HEK293 (cell line): ENCODE data around the gene PLIN4.

Experiments used
- KLF10 ChIP-seq: fragments of 450-650 bp; IDR thresholded peaks from 2 replicates; pipeline ENCODE4 v1.5.1; 2018; ENCODE audit warnings: missing biosample characterization, mild to moderate bottlenecking, missing genetic modification characterization
- KLF16 ChIP-seq: fragments of 450-650 bp; formaldehyde crosslinking; IDR thresholded peaks from 2 replicates; pipeline ENCODE4 v1.5.1; 2017; ENCODE audit warnings: missing biosample characterization, missing genetic modification characterization
- KLF7 ChIP-seq: fragments of 450-650 bp; formaldehyde crosslinking; IDR thresholded peaks from 2 replicates; pipeline ENCODE4 v1.5.1; 2016; ENCODE audit warnings: missing biosample characterization, missing genetic modification characterization, borderline replicate concordance
- MYNN ChIP-seq: fragments of 450-650 bp; formaldehyde crosslinking; IDR thresholded peaks from 2 replicates; pipeline ENCODE4 v1.5.1; 2016; ENCODE audit warnings: missing biosample characterization, missing genetic modification characterization, borderline replicate concordance
- TRIM28 ChIP-seq: IDR thresholded peaks from 2 replicates; pipeline ENCODE4 v1.6.1; 2011; ENCODE audit warnings: low read length, control low read depth, borderline replicate concordance
- ZNF274 ChIP-seq, 2 experiments: fragments of 200-500 bp in 1 of 2; fragments of 450-650 bp in 1 of 2; sonication (Bioruptor generic) in 1 of 2; formaldehyde crosslinking in 1 of 2; IDR thresholded peaks; 2 replicates each; pipeline versions ENCODE4 v1.5.1 to v1.6.1; 2014 to 2016; ENCODE audit warnings: borderline replicate concordance in 1 of 2, inconsistent platforms in 1 of 2, low read length in 1 of 2, missing biosample characterization in 1 of 2, missing genetic modification characterization in 1 of 2
- TF ChIP-seq, protein P1 (sequence below): fragments of 450-650 bp; formaldehyde crosslinking; IDR thresholded peaks from 2 replicates; pipeline ENCODE4 v1.5.1; 2016; ENCODE audit warnings: missing biosample characterization, missing genetic modification characterization
- TF ChIP-seq, protein P2 (sequence below): fragments of 450-650 bp; formaldehyde crosslinking; IDR thresholded peaks from 2 replicates; pipeline ENCODE4 v1.5.1; 2016; ENCODE audit warnings: missing biosample characterization, missing genetic modification characterization, low read depth
- TF ChIP-seq, protein P3 (sequence below): fragments of 450-650 bp; formaldehyde crosslinking; IDR thresholded peaks from 2 replicates; pipeline ENCODE4 v1.5.1; 2016; ENCODE audit warnings: missing biosample characterization, missing genetic modification characterization

DNA sequence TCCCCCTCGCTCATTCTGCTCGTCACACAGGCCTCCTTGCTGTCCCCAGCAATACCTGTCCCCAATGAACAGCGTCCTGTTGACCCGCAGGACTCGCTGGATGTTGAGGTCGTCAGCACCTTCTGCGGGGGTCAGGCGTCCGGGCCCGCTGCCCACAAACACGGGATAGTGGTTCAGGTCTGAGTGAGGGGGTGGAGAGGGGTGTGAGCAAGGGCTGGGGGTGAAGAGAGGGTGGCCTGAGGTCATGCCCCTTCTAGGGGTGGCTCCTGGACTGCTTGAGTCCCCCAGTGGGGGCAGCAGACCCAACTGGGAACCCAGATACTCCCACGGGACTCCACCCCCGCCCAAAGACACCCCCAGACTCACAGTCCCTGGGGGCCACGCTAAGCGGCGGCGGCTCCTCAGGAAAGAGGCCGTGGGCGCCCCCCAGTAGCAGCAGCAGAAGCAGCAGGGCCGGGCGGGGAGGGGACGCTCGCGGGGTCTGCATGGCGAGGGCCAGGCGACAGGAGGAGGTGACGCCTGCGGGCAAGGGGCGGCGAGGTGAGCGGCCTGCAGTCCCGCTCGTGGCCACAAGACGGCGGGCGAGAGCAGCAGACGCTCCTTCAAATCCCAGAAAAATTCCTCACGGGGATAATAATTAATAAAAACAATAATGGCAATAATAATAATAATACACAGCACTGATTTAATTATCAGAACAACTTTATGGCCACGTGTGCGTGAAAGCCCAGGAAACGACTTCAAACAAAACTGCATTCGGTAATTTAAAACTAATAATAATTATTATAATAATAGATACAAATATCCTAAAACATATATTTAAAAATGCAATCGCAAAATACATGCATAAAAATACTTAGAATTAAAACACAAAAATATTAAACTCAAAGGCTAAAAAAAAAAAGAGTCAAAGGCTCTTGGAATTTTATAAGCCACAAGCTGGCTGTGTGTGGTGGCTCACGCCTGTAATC, 40.0 kb upstream of the PLIN4 start:
- TF ChIP-seq, protein P1, sequence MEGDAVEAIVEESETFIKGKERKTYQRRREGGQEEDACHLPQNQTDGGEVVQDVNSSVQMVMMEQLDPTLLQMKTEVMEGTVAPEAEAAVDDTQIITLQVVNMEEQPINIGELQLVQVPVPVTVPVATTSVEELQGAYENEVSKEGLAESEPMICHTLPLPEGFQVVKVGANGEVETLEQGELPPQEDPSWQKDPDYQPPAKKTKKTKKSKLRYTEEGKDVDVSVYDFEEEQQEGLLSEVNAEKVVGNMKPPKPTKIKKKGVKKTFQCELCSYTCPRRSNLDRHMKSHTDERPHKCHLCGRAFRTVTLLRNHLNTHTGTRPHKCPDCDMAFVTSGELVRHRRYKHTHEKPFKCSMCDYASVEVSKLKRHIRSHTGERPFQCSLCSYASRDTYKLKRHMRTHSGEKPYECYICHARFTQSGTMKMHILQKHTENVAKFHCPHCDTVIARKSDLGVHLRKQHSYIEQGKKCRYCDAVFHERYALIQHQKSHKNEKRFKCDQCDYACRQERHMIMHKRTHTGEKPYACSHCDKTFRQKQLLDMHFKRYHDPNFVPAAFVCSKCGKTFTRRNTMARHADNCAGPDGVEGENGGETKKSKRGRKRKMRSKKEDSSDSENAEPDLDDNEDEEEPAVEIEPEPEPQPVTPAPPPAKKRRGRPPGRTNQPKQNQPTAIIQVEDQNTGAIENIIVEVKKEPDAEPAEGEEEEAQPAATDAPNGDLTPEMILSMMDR (tag by site-specific recombination) = peak; percentile 68
- TF ChIP-seq ZNF274 (IDR thresholded peaks at IDR 0.05; ENCODE audit: low read length) = no peak
- TF ChIP-seq ZNF274 (tag by site-specific recombination; IDR thresholded peaks at IDR 0.05; ENCODE audit: borderline replicate concordance) = no peak
- TF ChIP-seq MYNN (tag by site-specific recombination) = no peak
- no peak for TF ChIP-seq KLF7
- TF ChIP-seq, protein P2, sequence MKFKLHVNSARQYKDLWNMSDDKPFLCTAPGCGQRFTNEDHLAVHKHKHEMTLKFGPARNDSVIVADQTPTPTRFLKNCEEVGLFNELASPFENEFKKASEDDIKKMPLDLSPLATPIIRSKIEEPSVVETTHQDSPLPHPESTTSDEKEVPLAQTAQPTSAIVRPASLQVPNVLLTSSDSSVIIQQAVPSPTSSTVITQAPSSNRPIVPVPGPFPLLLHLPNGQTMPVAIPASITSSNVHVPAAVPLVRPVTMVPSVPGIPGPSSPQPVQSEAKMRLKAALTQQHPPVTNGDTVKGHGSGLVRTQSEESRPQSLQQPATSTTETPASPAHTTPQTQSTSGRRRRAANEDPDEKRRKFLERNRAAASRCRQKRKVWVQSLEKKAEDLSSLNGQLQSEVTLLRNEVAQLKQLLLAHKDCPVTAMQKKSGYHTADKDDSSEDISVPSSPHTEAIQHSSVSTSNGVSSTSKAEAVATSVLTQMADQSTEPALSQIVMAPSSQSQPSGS = no peak
- TF ChIP-seq, protein P3, sequence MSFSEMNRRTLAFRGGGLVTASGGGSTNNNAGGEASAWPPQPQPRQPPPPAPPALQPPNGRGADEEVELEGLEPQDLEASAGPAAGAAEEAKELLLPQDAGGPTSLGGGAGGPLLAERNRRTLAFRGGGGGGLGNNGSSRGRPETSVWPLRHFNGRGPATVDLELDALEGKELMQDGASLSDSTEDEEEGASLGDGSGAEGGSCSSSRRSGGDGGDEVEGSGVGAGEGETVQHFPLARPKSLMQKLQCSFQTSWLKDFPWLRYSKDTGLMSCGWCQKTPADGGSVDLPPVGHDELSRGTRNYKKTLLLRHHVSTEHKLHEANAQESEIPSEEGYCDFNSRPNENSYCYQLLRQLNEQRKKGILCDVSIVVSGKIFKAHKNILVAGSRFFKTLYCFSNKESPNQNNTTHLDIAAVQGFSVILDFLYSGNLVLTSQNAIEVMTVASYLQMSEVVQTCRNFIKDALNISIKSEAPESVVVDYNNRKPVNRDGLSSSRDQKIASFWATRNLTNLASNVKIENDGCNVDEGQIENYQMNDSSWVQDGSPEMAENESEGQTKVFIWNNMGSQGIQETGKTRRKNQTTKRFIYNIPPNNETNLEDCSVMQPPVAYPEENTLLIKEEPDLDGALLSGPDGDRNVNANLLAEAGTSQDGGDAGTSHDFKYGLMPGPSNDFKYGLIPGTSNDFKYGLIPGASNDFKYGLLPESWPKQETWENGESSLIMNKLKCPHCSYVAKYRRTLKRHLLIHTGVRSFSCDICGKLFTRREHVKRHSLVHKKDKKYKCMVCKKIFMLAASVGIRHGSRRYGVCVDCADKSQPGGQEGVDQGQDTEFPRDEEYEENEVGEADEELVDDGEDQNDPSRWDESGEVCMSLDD (tag by site-specific recombination) = no peak
- no peak for TF ChIP-seq TRIM28
- TF ChIP-seq KLF16 (tag by site-specific recombination) = no peak
- TF ChIP-seq KLF10 = 0 out of 2 replicates have a peak, but pooled peaks have one; percentile 17
